ENCODE measurements around the gene PCDHB4. TPM values are rescaled to one million over a fixed set of nuclear protein-coding genes. Genes with fewer than 3 reads are reported as not detected.
A peak's percentile ranks its signal among the peaks of the same experiment; 100 is the strongest.
"Not testable (repeated sequence)": the region's sequence is repeated elsewhere in the genome, so short reads cannot be mapped to it uniquely, and the experiment has no call there.

PCDHB4 gene
- total RNA-seq, 1 donor from 2014 or later, result 7.8 TPM

GRCh38 chr5:141172381-141173204 is 51.0 kb downstream of the PCDHB4 start, which contains the start of gene PCDHB7:
TSS of gene PCDHB7 (plus strand) at chr5:141172644. CDS start at chr5:141172836, 192 bp downstream.
- Mint-ChIP-seq H3K9me3 (ENCODE audit: unreplicated experiment) (peaks cover 14% of the 10 kb centered on the region), H3K4me1 (ENCODE audit: low read depth, unreplicated experiment) (no peaks in the 10 kb centered on the region), H3K4me3 (ENCODE audit: unreplicated experiment) (peak within 1 kb of the TSS; percentile 9), H3K27ac (ENCODE audit: unreplicated experiment) (no peak within 1 kb of the TSS), H3K27me3 (ENCODE audit: unreplicated experiment) (no peaks in the 10 kb centered on the region), H3K36me3 (ENCODE audit: unreplicated experiment) (peaks cover 19% of the 10 kb centered on the region)
- peak; percentile 33 for DNase-seq
- peak; percentile 31 for TF ChIP-seq CTCF (IDR thresholded peaks at IDR 0.05; ENCODE audit: partially characterized antibody, unreplicated experiment)

- not testable (repeated sequence) for H3K4me1 Mint-ChIP-seq (ENCODE audit: low read depth, unreplicated experiment); H3K4me3 Mint-ChIP-seq (ENCODE audit: unreplicated experiment); H3K27ac Mint-ChIP-seq (ENCODE audit: unreplicated experiment); H3K27me3 Mint-ChIP-seq (ENCODE audit: unreplicated experiment)
- peak; percentile 27 for DNase-seq
- Mint-ChIP-seq H3K36me3 (ENCODE audit: unreplicated experiment) (peaks cover 19% of the 10 kb centered on the region), H3K9me3 (ENCODE audit: unreplicated experiment) (peaks cover 14% of the 10 kb centered on the region)
Measured at GRCh38 chr5:141174291-141175104, 52.9 kb downstream of the PCDHB4 start.

Other genes with a start within 250 kb of the PCDHB4 start
- gene PCDHA12, start 246.5 kb upstream of the PCDHB4 start, total RNA-seq (ENCODE audit: unreplicated experiment), result 32.4 TPM
- 10.2 TPM for gene PCDHA13, start 239.7 kb upstream of the PCDHB4 start, total RNA-seq (ENCODE audit: unreplicated experiment)
- gene PCDHAC1, start 195.5 kb upstream of the PCDHB4 start, total RNA-seq (ENCODE audit: unreplicated experiment), result 25.2 TPM
- 6.0 TPM for gene PCDHAC2, start 155.3 kb upstream of the PCDHB4 start, total RNA-seq (ENCODE audit: unreplicated experiment)
- gene PCDHB1, start 70.4 kb upstream of the PCDHB4 start, total RNA-seq (ENCODE audit: unreplicated experiment), result not detected
- gene PCDHB2, start 27.2 kb upstream of the PCDHB4 start, total RNA-seq (ENCODE audit: unreplicated experiment), result 103 TPM
- 36.9 TPM for gene PCDHB3, start 21.3 kb upstream of the PCDHB4 start, total RNA-seq (ENCODE audit: unreplicated experiment)
- gene PCDHB5, start 13.4 kb downstream of the PCDHB4 start, total RNA-seq (ENCODE audit: unreplicated experiment), result 72.2 TPM
- 7.2 TPM for gene PCDHB6, start 28.2 kb downstream of the PCDHB4 start, total RNA-seq (ENCODE audit: unreplicated experiment)
- 3.4 TPM for gene PCDHB7, start 50.8 kb downstream of the PCDHB4 start, total RNA-seq (ENCODE audit: unreplicated experiment)
- 19.8 TPM for gene PCDHB8, start 56.0 kb downstream of the PCDHB4 start, total RNA-seq (ENCODE audit: unreplicated experiment)
- 20.1 TPM for gene PCDHB16, start 60.6 kb downstream of the PCDHB4 start, total RNA-seq (ENCODE audit: unreplicated experiment)
- 12.2 TPM for gene PCDHB9, start 65.3 kb downstream of the PCDHB4 start, total RNA-seq (ENCODE audit: unreplicated experiment)
- 17.7 TPM for gene PCDHB10, start 70.5 kb downstream of the PCDHB4 start, total RNA-seq (ENCODE audit: unreplicated experiment)
- gene PCDHB11, start 77.8 kb downstream of the PCDHB4 start, total RNA-seq (ENCODE audit: unreplicated experiment), result 10.6 TPM
- gene PCDHB12, start 86.9 kb downstream of the PCDHB4 start, total RNA-seq (ENCODE audit: unreplicated experiment), result 14.4 TPM
- 12.7 TPM for gene PCDHB13, start 92.1 kb downstream of the PCDHB4 start, total RNA-seq (ENCODE audit: unreplicated experiment)
- gene PCDHB14, start 101.5 kb downstream of the PCDHB4 start, total RNA-seq (ENCODE audit: unreplicated experiment), result 16.5 TPM
- 29.5 TPM for gene PCDHB15, start 123.6 kb downstream of the PCDHB4 start, total RNA-seq (ENCODE audit: unreplicated experiment)
- 1.9 TPM for gene SLC25A2, start 182.2 kb downstream of the PCDHB4 start, total RNA-seq (ENCODE audit: unreplicated experiment)
- gene TAF7, start 199.0 kb downstream of the PCDHB4 start, total RNA-seq (ENCODE audit: unreplicated experiment), result 89.4 TPM
- gene PCDHGA1, start 208.7 kb downstream of the PCDHB4 start, total RNA-seq (ENCODE audit: unreplicated experiment), result 4.6 TPM
- gene PCDHGA2, start 216.9 kb downstream of the PCDHB4 start, total RNA-seq (ENCODE audit: unreplicated experiment), result 3.0 TPM
- 10.4 TPM for gene PCDHGA3, start 222.0 kb downstream of the PCDHB4 start, total RNA-seq (ENCODE audit: unreplicated experiment)
- gene PCDHGB1, start 228.3 kb downstream of the PCDHB4 start, total RNA-seq (ENCODE audit: unreplicated experiment), result 9.6 TPM
- gene PCDHGA4, start 233.2 kb downstream of the PCDHB4 start, total RNA-seq (ENCODE audit: unreplicated experiment), result 8.2 TPM
- gene PCDHGB2, start 238.2 kb downstream of the PCDHB4 start, total RNA-seq (ENCODE audit: unreplicated experiment), result 8.9 TPM
- 4.6 TPM for gene PCDHGA5, start 242.3 kb downstream of the PCDHB4 start, total RNA-seq (ENCODE audit: unreplicated experiment)
- gene PCDHGB3, start 248.4 kb downstream of the PCDHB4 start, total RNA-seq (ENCODE audit: unreplicated experiment), result 6.2 TPM